ENCODE measurements around the gene DMD. TPM values are rescaled to one million over a fixed set of nuclear protein-coding genes. Genes with fewer than 3 reads are reported as not detected.

DMD gene
- total and polyA plus RNA-seq, 2 experiments from 2014 or later = 73.5 to 90.7 TPM

- Histone ChIP-seq H3K36me3 (no peaks in the 10 kb centered on the region), H3K9me3 (ENCODE audit: low read depth) (no peaks in the 10 kb centered on the region), H3K4me1 (ENCODE audit: low read depth) (peaks cover 6% of the 10 kb centered on the region), H3K4me3 (no peak overlapping the region), H3K27me3 (no peaks in the 10 kb centered on the region), H3K27ac (no peak overlapping the region)
- no peak for TF ChIP-seq CTCF (IDR thresholded peaks at IDR 0.05; ENCODE audit: low read depth, low read length)
- DNase-seq (ENCODE audit: low read depth in 1 of 2, low spot score in 1 of 2) = no peak
Measured at GRCh38 chrX:32392655-32393054, 818.7 kb downstream of the DMD start.

- Histone ChIP-seq H3K36me3 (no peaks in the 10 kb centered on the region), H3K4me1 (ENCODE audit: low read depth) (no peaks in the 10 kb centered on the region), H3K27me3 (no peaks in the 10 kb centered on the region), H3K27ac (no peak overlapping the region), H3K4me3 (no peak overlapping the region), H3K9me3 (ENCODE audit: low read depth) (no peaks in the 10 kb centered on the region)
- no peak for TF ChIP-seq CTCF (IDR thresholded peaks at IDR 0.05; ENCODE audit: low read depth, low read length)
- no peak for DNase-seq (ENCODE audit: low read depth in 1 of 2, low spot score in 1 of 2)
Measured at GRCh38 chrX:32370456-32371205, 840.7 kb downstream of the DMD start.

- no peak overlapping the region for H3K27ac ChIP-seq
- H3K4me1 ChIP-seq (ENCODE audit: low read depth) = peaks cover 9% of the 10 kb centered on the region
- DNase-seq (ENCODE audit: low read depth in 1 of 2, low spot score in 1 of 2) = peak in 1 of 2 donors; percentile 5
- no peaks in the 10 kb centered on the region for H3K27me3 ChIP-seq
- TF ChIP-seq CTCF (IDR thresholded peaks at IDR 0.05; ENCODE audit: low read depth, low read length) = no peak
- H3K4me3 ChIP-seq = no peak overlapping the region
- no peaks in the 10 kb centered on the region for H3K36me3 ChIP-seq
- H3K9me3 ChIP-seq (ENCODE audit: low read depth) = no peaks in the 10 kb centered on the region
Measured at GRCh38 chrX:32293962-32294700, 917.2 kb downstream of the DMD start.

- TF ChIP-seq CTCF (IDR thresholded peaks at IDR 0.05; ENCODE audit: low read depth, low read length) = no peak
- DNase-seq (ENCODE audit: low read depth in 1 of 2, low spot score in 1 of 2) = no peak
- H3K9me3 ChIP-seq (ENCODE audit: low read depth) = no peaks in the 10 kb centered on the region
- H3K4me3 ChIP-seq = no peak overlapping the region
- H3K27ac ChIP-seq = no peak overlapping the region
- no peaks in the 10 kb centered on the region for H3K36me3 ChIP-seq
- peaks cover 9% of the 10 kb centered on the region for H3K4me1 ChIP-seq (ENCODE audit: low read depth)
- H3K27me3 ChIP-seq = no peaks in the 10 kb centered on the region
Measured at GRCh38 chrX:32289356-32289755, 922.0 kb downstream of the DMD start.

GRCh38 chrX:32281853-32282252 is 929.5 kb downstream of the DMD start:
- Histone ChIP-seq H3K36me3 (no peaks in the 10 kb centered on the region), H3K4me1 (ENCODE audit: low read depth) (no peaks in the 10 kb centered on the region), H3K27ac (no peak overlapping the region), H3K4me3 (no peak overlapping the region), H3K27me3 (no peaks in the 10 kb centered on the region), H3K9me3 (ENCODE audit: low read depth) (no peaks in the 10 kb centered on the region)
- no peak for DNase-seq (ENCODE audit: low read depth in 1 of 2, low spot score in 1 of 2)
- TF ChIP-seq CTCF (IDR thresholded peaks at IDR 0.05; ENCODE audit: low read depth, low read length) = no peak

Data from cardiac muscle cell (in vitro differentiated cells and primary cell).